Neutrophil (primary cell): ENCODE results near the gene PML.

Experiments
- H3K27ac ChIP-seq: fragments of 200-600 bp; sonication (generic); 2 replicates; pipeline ENCODE4 v1.5.1; 2016; ENCODE audit warnings: mild to moderate bottlenecking, moderate library complexity
- H3K27me3 ChIP-seq: fragments of 200-600 bp; sonication (generic); 2 replicates; pipeline ENCODE4 v1.6.0; 2016; ENCODE audit warnings: mild to moderate bottlenecking
- H3K36me3 ChIP-seq: fragments of 200-600 bp; sonication (generic); 2 replicates; pipeline ENCODE4 v1.5.1; 2017
- H3K4me1 ChIP-seq, 2 experiments: fragments of 200-600 bp in 1 of 2; sonication (generic) in 1 of 2; 1 replicate in 1 of 2; 2 replicates in 1 of 2; pipeline versions ENCODE4 v1.5.1 to v1.6.1; 2013 to 2016; ENCODE audit warnings: low read depth in 1 of 2, low read length in 1 of 2, mild to moderate bottlenecking in 1 of 2, moderate library complexity in 1 of 2; ENCODE audit not compliant: control insufficient read depth in 1 of 2, insufficient read depth in 1 of 2
- H3K4me3 ChIP-seq, 2 experiments: fragments of 200-600 bp in 1 of 2; sonication (generic) in 1 of 2; 1 replicate in 1 of 2; 2 replicates in 1 of 2; pipeline ENCODE4 v1.5.1; 2013 to 2016; ENCODE audit warnings: low read depth in 1 of 2, low read length in 1 of 2, mild to moderate bottlenecking in 1 of 2, moderate library complexity in 1 of 2
- H3K9me3 ChIP-seq: fragments of 200-600 bp; sonication (generic); 2 replicates; pipeline ENCODE4 v1.5.1; 2016
- CTCF ChIP-seq: fragments of 200-600 bp; sonication (generic); IDR thresholded peaks from 2 replicates; pipeline ENCODE4 v1.5.1; 2016; ENCODE audit warnings: antibody characterized with exemption

Gene PML

GRCh38 chr15:73955861-73956742 is 38.4 kb upstream of the PML start:
- H3K27ac ChIP-seq: no peak overlapping the region
- H3K4me3 ChIP-seq: no peak overlapping the region
- H3K9me3 ChIP-seq: no peaks in the 10 kb centered on the region
- no peaks in the 10 kb centered on the region for H3K36me3 ChIP-seq
- H3K4me1 ChIP-seq: no peaks in the 10 kb centered on the region
- TF ChIP-seq CTCF: no peak
- H3K27me3 ChIP-seq: peaks cover 50% of the 10 kb centered on the region

GRCh38 chr15:73956743-73957135 is 37.8 kb upstream of the PML start:
- no peaks in the 10 kb centered on the region for H3K4me1 ChIP-seq
- H3K27ac ChIP-seq: no peak overlapping the region
- H3K36me3 ChIP-seq: no peaks in the 10 kb centered on the region
- no peaks in the 10 kb centered on the region for H3K9me3 ChIP-seq
- H3K4me3 ChIP-seq: no peak overlapping the region
- TF ChIP-seq CTCF: no peak
- H3K27me3 ChIP-seq: peaks cover 50% of the 10 kb centered on the region

- TF ChIP-seq CTCF: no peak
- H3K9me3 ChIP-seq: no peaks in the 10 kb centered on the region
- no peak overlapping the region for H3K4me3 ChIP-seq
- no peaks in the 10 kb centered on the region for H3K4me1 ChIP-seq
- H3K27ac ChIP-seq: no peak overlapping the region
- no peaks in the 10 kb centered on the region for H3K36me3 ChIP-seq
- peaks cover 50% of the 10 kb centered on the region for H3K27me3 ChIP-seq
Measured at GRCh38 chr15:73957276-73957675, 37.2 kb upstream of the PML start.

GRCh38 chr15:73957785-73958184 is 36.7 kb upstream of the PML start:
- H3K27me3 ChIP-seq: peaks cover 50% of the 10 kb centered on the region
- no peak overlapping the region for H3K4me3 ChIP-seq
- no peak for TF ChIP-seq CTCF
- H3K27ac ChIP-seq: no peak overlapping the region
- H3K9me3 ChIP-seq: no peaks in the 10 kb centered on the region
- no peaks in the 10 kb centered on the region for H3K36me3 ChIP-seq
- H3K4me1 ChIP-seq: no peaks in the 10 kb centered on the region

- Histone ChIP-seq H3K4me3 (no peak overlapping the region), H3K9me3 (no peaks in the 10 kb centered on the region), H3K27me3 (peaks cover 50% of the 10 kb centered on the region), H3K27ac (no peak overlapping the region), H3K4me1 (no peaks in the 10 kb centered on the region), H3K36me3 (no peaks in the 10 kb centered on the region)
- TF ChIP-seq CTCF: no peak
Measured at GRCh38 chr15:73959012-73959581, 35.4 kb upstream of the PML start.
